ENCODE data around the gene BTBD19.

DNA sequence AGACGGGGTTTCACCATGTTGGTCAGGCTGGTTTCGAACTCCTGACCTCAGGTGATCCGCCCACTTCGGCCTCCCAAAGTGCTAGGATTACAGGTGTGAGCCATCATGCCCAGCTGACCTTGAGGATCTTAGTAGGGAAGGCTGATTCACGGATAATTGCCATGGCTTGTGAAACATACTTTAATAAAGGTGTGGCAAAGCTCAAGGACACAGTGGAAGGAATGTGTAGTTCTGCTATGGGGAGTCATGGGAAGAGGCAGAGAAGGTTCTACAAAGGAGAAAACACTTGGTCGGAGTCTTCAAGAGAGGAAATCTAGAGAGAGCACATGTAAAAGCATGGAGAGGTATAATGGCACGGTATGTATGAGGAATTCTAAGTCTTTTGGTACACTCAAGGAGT is 47.4 kb downstream of the BTBD19 start:
- TF ChIP-seq, protein P1, sequence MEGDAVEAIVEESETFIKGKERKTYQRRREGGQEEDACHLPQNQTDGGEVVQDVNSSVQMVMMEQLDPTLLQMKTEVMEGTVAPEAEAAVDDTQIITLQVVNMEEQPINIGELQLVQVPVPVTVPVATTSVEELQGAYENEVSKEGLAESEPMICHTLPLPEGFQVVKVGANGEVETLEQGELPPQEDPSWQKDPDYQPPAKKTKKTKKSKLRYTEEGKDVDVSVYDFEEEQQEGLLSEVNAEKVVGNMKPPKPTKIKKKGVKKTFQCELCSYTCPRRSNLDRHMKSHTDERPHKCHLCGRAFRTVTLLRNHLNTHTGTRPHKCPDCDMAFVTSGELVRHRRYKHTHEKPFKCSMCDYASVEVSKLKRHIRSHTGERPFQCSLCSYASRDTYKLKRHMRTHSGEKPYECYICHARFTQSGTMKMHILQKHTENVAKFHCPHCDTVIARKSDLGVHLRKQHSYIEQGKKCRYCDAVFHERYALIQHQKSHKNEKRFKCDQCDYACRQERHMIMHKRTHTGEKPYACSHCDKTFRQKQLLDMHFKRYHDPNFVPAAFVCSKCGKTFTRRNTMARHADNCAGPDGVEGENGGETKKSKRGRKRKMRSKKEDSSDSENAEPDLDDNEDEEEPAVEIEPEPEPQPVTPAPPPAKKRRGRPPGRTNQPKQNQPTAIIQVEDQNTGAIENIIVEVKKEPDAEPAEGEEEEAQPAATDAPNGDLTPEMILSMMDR (IDR thresholded peaks at IDR 0.05), result peak in 1 of 6 experiments; percentile 59
- TF ChIP-seq POLR2A (IDR thresholded peaks at IDR 0.05), result no peak
